ENCODE results near the gene PTEN.

DNA sequence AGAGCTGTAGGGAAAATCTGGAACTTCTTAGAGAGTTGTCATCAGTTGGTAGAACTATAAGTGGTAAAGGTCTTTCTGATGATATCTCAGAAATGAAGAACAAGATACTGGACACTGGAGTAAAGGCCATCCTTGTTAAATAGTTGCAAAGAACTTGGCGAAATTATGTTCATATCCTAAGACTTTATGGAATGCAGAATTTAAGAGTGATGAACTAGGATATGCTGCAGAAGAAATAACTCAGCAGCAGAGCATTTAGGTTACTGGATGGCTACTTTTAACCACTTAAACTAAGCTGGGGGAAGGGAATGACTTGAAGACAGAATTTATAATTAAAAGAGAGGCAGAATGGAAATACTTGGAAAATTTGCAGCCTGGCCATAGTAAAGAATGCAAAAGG is 23.7 kb downstream of the PTEN start:
- TF ChIP-seq EZH2 (optimal IDR thresholded peaks at IDR 0.05; ENCODE audit: low read depth, low read length): no peak
- TF ChIP-seq, protein P1, sequence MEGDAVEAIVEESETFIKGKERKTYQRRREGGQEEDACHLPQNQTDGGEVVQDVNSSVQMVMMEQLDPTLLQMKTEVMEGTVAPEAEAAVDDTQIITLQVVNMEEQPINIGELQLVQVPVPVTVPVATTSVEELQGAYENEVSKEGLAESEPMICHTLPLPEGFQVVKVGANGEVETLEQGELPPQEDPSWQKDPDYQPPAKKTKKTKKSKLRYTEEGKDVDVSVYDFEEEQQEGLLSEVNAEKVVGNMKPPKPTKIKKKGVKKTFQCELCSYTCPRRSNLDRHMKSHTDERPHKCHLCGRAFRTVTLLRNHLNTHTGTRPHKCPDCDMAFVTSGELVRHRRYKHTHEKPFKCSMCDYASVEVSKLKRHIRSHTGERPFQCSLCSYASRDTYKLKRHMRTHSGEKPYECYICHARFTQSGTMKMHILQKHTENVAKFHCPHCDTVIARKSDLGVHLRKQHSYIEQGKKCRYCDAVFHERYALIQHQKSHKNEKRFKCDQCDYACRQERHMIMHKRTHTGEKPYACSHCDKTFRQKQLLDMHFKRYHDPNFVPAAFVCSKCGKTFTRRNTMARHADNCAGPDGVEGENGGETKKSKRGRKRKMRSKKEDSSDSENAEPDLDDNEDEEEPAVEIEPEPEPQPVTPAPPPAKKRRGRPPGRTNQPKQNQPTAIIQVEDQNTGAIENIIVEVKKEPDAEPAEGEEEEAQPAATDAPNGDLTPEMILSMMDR (IDR thresholded peaks at IDR 0.05; ENCODE audit: low read length): no peak
- no peak for TF ChIP-seq EZH2phosphoT487 (IDR thresholded peaks at IDR 0.05; ENCODE audit: low read length)
